Panc1 (cell line): ENCODE data around the gene GLB1L2. TPM values are rescaled to one million over a fixed set of nuclear protein-coding genes. Genes with fewer than 3 reads are reported as not detected.

Experiments
- ATAC-seq: fragments of 200-7000 bp; cut with Tn5 transposase; 2 replicates; pipeline ENCODE4 v1.9.1; 2020; ENCODE audit warnings: mild to moderate bottlenecking, moderate library complexity
- BruUV-seq: library from RNA; stranded (reverse); fragments of 400-500 nt; replicated peaks from 2 replicates; lab custom pipeline; 2021; lab: Mats Ljungman, UMichigan
- CTCF ChIA-PET: fragments of 300-600 bp; sonication (Branson Sonifier 250); formaldehyde crosslinking; loops from one replicate; lab custom pipeline; 2022; ENCODE audit warnings: antibody characterized with exemption; lab: Charles Lee
- POLR2A ChIA-PET: fragments of 300-600 bp; sonication (Branson Sonifier 250); formaldehyde crosslinking; loops from one replicate; lab custom pipeline; 2022; ENCODE audit warnings: antibody characterized with exemption; lab: Charles Lee
- DNase-seq: peaks from one replicate; pipeline ENCODE4 v3.0.0-alpha.2; 2010; ENCODE audit warnings: low read depth, low spot score
- H3K27ac ChIP-seq: 2 replicates; pipeline ENCODE4 v1.5.1; 2011; ENCODE audit warnings: mild to moderate bottlenecking, low read length, inconsistent platforms
- H3K27me3 ChIP-seq: fragments of 200-500 bp; sonication (Bioruptor generic); 2 replicates; pipeline ENCODE4 v1.6.0; 2014; ENCODE audit warnings: low read length, inconsistent platforms; ENCODE audit not compliant: control insufficient read depth, insufficient read depth
- H3K36me3 ChIP-seq: fragments of 200-500 bp; sonication (Bioruptor generic); 2 replicates; pipeline ENCODE4 v1.5.1; 2014; ENCODE audit warnings: inconsistent platforms, mild to moderate bottlenecking, low read length, moderate library complexity; ENCODE audit not compliant: control insufficient read depth, insufficient read depth
- H3K4me1 ChIP-seq: 2 replicates; pipeline ENCODE4 v1.5.1; 2011; ENCODE audit warnings: inconsistent platforms, mild to moderate bottlenecking, low read length, moderate library complexity; ENCODE audit not compliant: control insufficient read depth, insufficient read depth
- H3K4me3 ChIP-seq, 2 experiments: 2 replicates each; pipeline ENCODE4 v1.5.1; 2011 to 2012; ENCODE audit warnings: low read depth in 2 of 2, low read length in 2 of 2, mild to moderate bottlenecking in 2 of 2, inconsistent platforms in 1 of 2, moderate library complexity in 1 of 2
- H3K9me3 ChIP-seq: fragments of 200-500 bp; sonication (Bioruptor generic); 2 replicates; pipeline ENCODE4 v1.5.1; 2014; ENCODE audit warnings: low read depth, mild to moderate bottlenecking, inconsistent platforms, low read length, moderate library complexity; ENCODE audit not compliant: control insufficient read depth, insufficient read depth
- CTCF ChIP-seq: fragments of 450-650 bp; IDR thresholded peaks from 2 replicates; pipeline ENCODE4 v1.5.1; 2017; ENCODE audit warnings: mild to moderate bottlenecking
- POLR2AphosphoS5 ChIP-seq: IDR thresholded peaks from 2 replicates; pipeline ENCODE4 v1.6.1; 2012; ENCODE audit warnings: mild to moderate bottlenecking, low read depth, low read length, moderate library complexity
- REST ChIP-seq, 2 experiments: IDR thresholded peaks; 2 replicates each; pipeline ENCODE4 v1.6.1; 2011 to 2012; ENCODE audit warnings: low read depth in 2 of 2, control low read depth in 1 of 2, low read length in 1 of 2, mild to moderate bottlenecking in 1 of 2, moderate library complexity in 1 of 2; ENCODE audit not compliant: insufficient read depth in 1 of 2
- SIN3A ChIP-seq: IDR thresholded peaks from 2 replicates; pipeline ENCODE4 v1.6.1; 2012; ENCODE audit warnings: low read depth, mild to moderate bottlenecking, low read length, moderate library complexity, borderline replicate concordance; ENCODE audit not compliant: insufficient read depth
- TCF7L2 ChIP-seq: IDR thresholded peaks from 2 replicates; pipeline ENCODE4 v1.6.1; 2011; ENCODE audit warnings: mild to moderate bottlenecking, low read depth, low read length, inconsistent platforms
- in situ Hi-C: cut with HindIII; loops from 2 replicates; pipeline ENCODE4 v1.10.0; 2016; ENCODE audit warnings: low sequenced_read_pairs, low pct_unique_long_range_greater_than_20kb
- intact Hi-C: fragments of 100-400 bp; cut with micrococcal nuclease; formaldehyde crosslinking; loops from one replicate; pipeline ENCODE4 v1.10.0; 2022; ENCODE audit not compliant: unreplicated experiment
- total RNA-seq: library from RNA; stranded (reverse); gene quantifications from one replicate; pipeline ENCODE4 v1.2.1, GENCODE V29; 2021; ENCODE audit not compliant: unreplicated experiment

GLB1L2 gene
- total RNA-seq, 1 experiment from 2014 or later: 10.4 TPM

GRCh38 chr11:134322553-134322952 is 9.2 kb upstream of the GLB1L2 start:
- Histone ChIP-seq H3K4me3 (no peak overlapping the region), H3K27ac (no peak overlapping the region), H3K9me3 (no peaks in the 10 kb centered on the region), H3K4me1 (no peaks in the 10 kb centered on the region), H3K27me3 (peaks cover 5% of the 10 kb centered on the region), H3K36me3 (no peaks in the 10 kb centered on the region)
- ChIA-PET CTCF (no interaction called here), POLR2A (no interaction called here)
- in situ Hi-C loops (no loop called here), intact Hi-C loops (no loop called here)
- no peak for ATAC-seq
- BruUV-seq: no TSS peak
- TF ChIP-seq CTCF (no peak), REST (IDR thresholded peaks at IDR 0.05; ENCODE audit: insufficient read depth in 1 of 2, low read depth in 2 of 2, low read length in 1 of 2) (no peak), POLR2AphosphoS5 (no peak), SIN3A (no peak), TCF7L2 (no peak)
- DNase-seq: no peak

- CTCF ChIA-PET: no interaction called here
- no peak overlapping the region for H3K4me3 ChIP-seq
- no peak for DNase-seq
- POLR2A ChIA-PET: interaction anchor here (0.7 kb wide), 1 partner anchor 104 kb away, joined by 4 read pairs; the partner anchor contains the start of gene VPS26B
- BruUV-seq: no TSS peak
- intact Hi-C loops: no loop called here
- in situ Hi-C loops: no loop called here
- H3K9me3 ChIP-seq: no peaks in the 10 kb centered on the region
- H3K36me3 ChIP-seq: no peaks in the 10 kb centered on the region
- peaks cover 7% of the 10 kb centered on the region for H3K4me1 ChIP-seq
- peaks cover 14% of the 10 kb centered on the region for H3K27me3 ChIP-seq
- H3K27ac ChIP-seq: no peak overlapping the region
- no peak for TF ChIP-seq TCF7L2
- no peak for TF ChIP-seq CTCF
- no peak for TF ChIP-seq REST (IDR thresholded peaks at IDR 0.05; ENCODE audit: insufficient read depth in 1 of 2, low read depth in 2 of 2, low read length in 1 of 2)
- TF ChIP-seq SIN3A: no peak
- TF ChIP-seq POLR2AphosphoS5: no peak
- no peak for ATAC-seq
Observed at GRCh38 chr11:134328433-134328832, 3.4 kb upstream of the GLB1L2 start.
